HPDE6-E6E7 (cell line): ENCODE data around the gene DRAXIN.
A peak's percentile ranks its signal among the peaks of the same experiment; 100 is the strongest.

Experiments
- DNase-seq: peaks from one replicate; pipeline ENCODE4 v3.0.0; 2011; ENCODE audit warnings: missing footprints; ENCODE audit errors: extremely low spot score

DRAXIN gene

DNA sequence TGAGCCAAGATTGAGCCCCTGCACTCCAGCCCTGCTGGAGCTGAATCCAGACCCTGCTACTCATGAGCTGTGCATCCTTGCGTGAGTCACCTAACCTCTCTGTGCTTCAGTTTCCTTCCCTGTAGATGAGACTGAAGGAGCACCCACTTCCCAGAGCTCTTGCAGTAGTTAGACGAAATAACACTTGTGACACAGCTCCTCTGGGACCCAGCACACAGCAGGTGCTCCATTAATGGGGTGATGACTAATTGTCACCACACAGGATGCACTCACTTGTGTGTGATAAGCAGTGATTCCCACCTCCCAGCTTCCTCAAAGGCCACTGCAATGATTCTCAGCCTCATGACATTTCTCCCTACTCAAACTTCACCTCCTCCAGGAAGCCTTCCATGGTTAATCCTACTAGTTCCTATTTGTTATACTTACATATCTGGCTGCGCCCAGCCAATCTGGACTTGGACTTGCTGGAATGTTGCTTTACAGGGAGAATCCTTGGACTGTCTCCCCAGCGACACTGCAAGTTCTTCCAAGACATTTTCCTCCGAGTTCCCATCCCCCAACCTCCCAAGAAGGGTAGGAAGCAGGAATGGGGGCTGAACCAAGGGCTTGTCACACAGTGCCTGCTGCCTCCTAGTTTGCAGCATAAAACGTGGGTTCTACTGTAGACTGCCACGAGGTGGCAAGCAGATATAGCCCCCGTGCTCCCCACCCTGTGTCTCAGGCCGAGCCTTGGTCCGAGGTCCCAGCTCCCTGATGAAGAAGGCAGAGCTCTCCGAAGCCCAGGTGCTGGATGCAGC is 17.2 kb downstream of the DRAXIN start:
- no peak for DNase-seq

DNA sequence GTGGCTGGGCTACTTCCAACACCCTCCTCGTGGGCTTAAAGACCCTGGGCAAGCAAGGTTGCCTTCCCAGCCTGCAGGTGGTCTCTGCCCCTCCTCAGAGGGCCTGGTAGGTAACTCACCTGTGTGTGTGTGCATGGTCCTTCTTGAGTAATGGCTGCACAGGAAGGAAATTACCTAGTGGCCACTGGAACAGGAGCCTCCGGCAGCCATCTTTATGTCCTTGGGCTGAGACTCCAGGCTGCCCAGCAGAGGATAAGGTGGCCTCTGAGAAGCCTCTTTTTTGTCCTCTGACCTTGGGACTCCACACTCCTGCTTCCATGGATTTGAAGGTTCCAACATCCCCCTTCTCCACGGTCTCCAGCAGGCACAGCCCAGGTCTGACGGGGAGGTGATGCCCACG is 20.0 kb downstream of the DRAXIN start:
- no peak for DNase-seq

DNA sequence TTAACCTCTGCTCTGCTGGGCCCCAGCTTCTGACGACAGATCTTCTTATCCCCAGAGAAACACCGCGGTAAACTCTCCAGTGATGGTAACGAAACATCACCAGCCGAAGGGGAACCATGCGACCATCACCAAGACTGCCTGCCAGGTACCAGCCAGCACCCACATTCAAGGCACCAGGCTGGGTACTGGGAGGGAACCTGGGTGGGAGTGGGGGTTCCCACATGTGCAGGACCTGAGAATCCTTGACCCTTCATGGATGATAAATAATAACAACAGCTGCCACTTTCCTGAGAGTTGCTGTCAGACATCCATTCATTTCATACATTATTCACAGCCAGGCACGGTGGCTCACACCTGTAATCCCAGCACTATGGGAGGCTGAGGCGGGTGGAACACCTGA is 20.8 kb downstream of the DRAXIN start:
- DNase-seq: no peak

DNA sequence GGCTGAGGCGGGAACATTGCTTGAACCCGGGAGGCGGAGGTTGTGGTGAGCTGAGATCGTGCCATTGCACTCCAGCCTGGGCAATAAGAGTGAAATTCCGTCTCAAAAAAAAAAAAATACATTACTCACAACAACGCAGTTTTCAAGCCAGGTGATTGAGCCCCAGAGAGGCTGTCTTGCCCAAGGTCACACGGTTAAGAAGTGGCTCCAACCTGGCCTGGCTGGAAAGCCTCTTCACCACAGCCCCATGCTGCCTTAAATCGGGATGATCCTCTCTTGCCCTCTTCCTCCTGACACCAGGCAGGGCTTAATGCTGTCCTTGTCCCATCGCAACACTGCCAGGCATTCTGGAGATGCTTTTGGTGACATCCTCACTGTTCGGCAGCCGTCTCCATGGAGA is 21.6 kb downstream of the DRAXIN start:
- DNase-seq: no peak

DNA sequence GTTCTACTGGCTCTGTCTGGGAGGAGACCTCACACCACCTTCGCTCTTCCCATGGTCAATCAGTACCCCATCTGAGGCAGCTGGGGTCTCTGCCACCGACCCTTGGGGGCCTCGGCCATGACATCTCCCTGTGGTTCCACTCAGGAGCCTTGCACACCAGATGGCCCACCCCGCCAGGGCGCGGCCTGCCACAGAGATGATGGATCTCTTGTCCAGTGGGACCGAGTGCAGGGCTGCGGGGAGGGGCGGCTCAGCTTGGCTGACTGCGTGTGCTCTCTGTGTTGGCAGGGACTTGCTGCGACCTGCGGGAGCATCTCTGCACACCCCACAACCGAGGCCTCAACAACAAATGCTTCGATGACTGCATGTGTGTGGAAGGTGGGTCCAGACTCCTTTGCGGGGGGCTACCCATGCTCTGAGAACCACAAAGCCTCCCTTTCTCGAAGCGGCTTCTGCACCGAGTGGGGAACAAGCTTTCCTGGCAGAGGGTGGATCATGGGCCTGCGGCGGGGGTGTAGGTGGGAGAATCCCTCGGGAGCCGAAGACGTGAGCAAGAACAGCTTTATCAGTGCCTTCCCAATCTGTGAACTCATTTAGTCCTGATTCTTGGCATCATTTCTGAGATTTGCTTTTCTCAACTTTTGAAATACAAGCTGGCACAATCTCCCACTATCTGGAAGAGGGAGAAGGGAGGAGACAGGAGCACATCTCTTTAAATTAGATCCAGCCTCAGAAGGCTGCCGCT is 23.5 kb downstream of the DRAXIN start:
- no peak for DNase-seq

DNA sequence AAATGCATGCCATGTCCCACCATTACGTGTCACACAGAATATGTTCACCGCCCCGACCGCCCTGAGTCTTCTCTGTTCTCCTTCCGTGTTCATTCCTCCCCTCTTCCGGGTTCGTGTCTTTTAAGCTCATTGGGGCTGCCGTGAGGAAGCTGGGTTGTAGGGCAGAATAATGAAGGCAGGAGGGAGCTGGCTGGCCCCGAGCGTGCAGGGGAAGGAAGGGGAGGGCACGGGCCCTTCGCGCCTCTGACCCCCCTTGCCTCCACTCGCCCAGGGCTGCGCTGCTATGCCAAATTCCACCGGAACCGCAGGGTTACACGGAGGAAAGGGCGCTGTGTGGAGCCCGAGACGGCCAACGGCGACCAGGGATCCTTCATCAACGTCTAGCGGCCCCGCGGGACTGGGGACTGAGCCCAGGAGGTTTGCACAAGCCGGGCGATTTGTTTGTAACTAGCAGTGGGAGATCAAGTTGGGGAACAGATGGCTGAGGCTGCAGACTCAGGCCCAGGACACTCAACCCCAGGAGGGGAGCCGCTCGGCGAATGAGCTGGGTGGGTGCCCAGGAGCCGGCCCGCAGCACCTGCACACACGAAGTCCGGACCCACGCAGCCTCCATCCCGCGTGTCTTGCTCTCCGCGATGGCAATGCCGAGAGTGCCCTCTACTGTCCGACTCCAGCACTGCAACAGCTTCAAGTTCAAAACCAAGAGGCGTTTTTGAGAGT is 28.0 kb downstream of the DRAXIN start:
- DNase-seq: no peak

DNA sequence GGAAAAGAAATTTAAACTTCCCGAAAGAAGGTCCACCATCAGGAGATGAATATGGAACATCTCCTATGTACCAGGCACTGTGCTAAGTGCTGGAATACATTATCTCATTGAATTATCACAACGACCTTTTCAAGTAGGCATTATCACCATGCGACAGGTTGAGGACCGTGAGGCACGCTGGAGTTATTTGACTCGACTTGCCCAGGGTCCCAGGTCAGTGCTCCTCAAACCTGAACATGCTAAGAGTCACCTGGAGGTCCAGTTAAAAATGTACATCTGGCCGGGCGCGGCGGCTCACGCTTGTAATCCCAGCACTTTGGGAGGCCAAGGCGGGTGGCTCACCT is 28.5 kb downstream of the DRAXIN start:
- no peak for DNase-seq

DNA sequence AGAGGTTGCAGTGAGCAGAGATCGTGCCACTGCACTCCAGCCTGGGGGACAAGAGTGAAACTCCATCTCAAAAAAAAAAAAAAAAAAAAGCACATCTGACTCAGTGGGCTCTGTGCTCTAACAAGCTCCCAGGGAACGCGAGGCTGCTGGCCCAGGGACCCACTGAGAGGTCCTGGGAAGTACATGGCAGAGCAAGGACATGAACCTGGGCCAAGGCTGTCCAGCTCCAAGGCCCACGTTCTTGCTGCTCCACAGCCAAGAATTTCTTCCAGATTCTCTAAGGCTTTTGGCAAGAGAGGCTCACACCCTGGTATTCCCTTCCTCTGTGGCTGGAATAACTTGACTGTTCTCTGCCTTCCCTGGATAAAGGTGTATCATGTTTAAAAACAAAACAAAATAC is 29.0 kb downstream of the DRAXIN start:
- DNase-seq: no peak

DNA sequence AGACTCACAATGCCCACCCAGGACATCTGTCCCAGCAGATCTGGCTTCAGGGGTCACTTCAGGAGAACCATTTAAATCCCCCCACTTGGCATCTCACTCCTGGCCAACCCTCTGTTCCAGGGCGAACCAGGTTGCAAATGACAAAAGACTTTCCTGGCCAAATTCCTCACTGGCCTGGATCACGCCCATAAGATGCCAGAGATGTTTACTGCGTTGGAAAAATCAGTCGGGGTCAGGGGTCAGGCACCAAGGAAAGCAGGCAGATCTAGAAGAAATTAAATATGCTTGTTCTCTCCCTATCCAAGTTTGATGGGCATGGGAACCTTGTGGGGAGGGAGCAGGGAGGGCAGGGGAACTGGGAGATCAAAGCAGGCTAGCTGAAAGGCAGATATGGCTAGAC is 29.8 kb downstream of the DRAXIN start:
- DNase-seq: no peak

DNA sequence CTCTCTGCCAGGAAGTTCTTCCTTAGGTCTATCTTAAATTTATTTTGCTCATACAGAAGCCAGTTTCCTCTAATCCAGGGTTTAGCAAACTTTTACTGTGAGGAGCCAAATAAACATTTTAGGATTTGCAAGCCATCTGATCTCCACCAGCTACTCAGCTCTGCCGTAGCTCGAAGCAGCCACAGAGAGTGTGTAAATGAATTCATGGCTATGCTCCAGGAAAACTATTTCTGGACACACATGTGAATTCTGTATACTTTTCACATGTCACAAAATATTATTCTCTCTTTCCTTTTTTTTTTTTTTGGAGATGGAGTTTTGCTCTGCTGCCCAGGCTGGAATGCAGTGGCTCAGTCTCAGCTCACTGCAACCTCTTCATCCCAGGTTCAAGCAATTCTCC is 31.0 kb downstream of the DRAXIN start:
- no peak for DNase-seq

DNA sequence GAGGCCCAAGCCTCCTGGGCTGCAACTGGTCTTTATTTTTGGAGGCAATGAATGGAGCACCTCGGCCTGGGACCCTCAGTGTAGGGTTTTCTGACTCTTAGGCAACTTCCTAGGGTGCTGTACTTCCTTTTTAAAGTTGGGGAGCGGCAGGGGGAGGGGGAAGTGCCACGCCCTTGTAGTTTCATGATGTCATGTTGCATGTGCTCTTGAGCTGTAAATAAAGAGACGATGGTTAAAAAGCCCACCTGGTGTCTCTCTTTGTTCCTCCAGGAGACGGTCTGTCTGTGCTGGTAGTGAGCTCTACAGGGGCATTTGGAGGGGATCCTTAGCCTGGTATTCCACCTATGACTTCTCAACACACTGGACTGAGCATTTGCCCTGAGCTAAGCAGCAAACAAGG is 34.1 kb downstream of the DRAXIN start:
- DNase-seq: no peak

DNA sequence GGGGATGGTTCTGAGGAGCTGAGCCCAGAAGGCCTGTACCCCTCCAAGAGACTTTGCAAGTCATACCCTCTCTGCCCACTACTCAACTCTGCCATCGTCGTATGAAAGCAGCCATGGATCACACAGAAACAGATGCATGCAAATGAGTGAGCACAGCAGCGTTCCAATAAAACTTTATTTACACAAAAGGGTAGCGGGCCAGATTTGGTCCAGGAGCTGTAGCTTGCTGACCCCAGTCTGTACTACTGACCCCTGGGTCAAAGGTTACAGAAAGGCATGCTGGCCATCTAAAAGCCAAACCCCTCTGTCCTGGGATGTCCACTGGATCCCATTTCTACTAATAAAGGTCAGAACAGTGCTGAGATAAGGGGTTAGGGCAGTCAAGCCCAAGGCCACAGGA is 35.6 kb downstream of the DRAXIN start:
- DNase-seq: no peak

DNA sequence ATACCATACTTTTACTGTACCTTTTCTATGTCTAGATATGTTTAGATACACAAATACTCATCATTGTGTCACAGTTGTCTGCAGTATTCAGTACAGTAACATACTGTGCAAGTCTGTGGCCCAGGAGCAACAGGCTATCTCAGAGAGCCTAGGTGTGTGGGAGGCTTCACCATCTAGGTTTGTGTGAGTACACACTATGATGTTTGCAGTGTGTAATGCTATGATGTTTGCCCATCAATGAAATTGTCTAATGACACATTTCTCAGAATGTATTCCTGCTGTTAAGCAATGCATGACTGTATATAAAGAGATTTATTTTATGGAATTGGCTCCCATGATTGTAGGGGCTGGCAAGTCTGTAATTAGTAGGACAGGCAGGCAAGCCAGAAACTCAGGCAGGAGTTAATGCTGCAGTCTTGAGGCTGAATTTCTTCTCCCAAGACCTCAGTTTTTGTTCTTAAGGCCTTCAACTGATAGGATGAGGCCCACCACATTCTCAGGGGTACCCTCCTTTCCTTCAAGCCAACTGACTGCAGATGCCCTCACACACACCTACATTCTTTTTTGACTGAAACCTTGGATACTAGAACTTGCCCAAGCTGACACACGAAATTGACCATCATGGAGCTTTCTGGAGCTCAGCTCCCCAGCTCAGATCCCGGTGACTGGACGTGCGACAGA is 36.8 kb downstream of the DRAXIN start:
- DNase-seq: no peak

DNA sequence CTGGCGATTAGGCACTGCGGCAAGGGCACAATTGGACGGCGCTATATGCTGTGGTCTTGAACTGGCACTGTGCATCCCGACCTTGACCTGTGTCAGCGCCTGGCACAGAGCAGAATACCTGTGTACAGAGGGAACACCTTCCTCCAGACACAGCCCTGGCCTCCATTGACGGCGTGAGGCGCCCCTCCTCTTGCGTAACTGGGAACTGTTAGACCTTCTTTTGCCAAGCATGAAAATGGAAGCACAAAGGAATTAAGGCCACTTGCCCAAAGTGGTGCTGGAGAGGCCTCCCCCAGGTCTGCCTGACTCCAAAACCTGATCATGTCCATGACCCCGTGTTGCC is 37.6 kb downstream of the DRAXIN start:
- no peak for DNase-seq

DNA sequence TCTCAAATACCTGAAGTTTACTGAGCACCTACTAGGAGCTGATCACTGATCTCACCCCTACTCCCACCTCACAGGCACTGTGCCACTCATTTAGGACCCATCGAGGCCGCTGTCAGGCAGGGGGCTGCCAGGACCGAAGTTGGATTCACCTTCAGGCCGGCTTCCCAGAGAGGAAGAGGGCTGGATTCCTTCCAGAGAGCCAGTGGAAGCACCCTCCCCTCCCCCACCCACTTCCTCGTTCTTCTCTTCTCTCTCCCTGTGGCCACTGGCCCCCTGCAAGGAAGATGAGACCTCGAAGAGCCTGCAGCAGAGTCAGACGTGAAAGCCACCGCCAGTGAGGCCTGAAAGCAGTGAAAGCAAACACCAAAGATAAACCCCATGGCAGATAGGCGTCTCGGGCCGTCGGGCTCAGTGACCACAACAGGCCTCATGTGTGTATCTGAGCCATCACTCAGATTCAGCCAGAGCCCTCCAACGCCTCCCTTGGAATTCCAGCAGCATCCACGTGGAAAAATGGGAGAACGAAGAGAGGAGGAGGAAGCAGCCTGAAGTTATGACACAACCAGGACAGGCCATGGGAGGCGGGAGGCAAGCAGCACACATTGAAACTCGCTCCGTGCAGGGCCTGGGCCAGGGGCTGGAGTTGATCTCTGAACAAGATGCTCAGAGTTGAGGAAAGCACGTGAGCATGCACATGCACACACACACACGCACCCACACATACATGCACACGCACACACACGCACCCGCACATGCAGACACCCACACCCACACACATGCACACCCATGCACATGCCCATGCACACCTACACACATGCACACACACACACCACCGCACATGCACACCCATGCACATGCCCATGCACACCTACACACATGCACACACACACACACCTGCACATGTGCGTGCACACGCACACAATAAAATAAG is 38.3 kb downstream of the DRAXIN start:
- DNase-seq: no peak

DNA sequence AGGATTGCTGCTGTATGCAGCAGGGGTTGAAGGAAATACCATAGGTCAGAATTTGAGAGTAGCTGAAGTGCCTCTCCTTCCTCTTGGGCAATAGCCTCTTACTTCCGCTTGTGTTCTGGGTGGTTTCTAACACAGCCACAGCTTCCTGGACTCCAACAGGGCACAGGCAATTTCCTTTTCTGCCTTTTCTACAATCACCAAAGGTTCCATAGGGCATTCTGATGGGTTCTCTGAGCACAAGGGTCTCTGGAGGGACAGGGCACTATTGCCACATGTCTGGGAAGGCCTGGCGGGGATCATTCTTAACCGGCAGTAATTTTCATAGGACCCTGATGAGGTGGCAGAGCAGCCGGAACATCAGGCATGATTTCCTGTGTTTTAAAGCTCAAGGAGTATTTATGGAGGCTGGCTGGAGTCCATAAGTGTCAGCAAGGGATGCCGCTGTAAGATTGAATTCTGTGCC is 39.0 kb downstream of the DRAXIN start:
- no peak for DNase-seq

DNA sequence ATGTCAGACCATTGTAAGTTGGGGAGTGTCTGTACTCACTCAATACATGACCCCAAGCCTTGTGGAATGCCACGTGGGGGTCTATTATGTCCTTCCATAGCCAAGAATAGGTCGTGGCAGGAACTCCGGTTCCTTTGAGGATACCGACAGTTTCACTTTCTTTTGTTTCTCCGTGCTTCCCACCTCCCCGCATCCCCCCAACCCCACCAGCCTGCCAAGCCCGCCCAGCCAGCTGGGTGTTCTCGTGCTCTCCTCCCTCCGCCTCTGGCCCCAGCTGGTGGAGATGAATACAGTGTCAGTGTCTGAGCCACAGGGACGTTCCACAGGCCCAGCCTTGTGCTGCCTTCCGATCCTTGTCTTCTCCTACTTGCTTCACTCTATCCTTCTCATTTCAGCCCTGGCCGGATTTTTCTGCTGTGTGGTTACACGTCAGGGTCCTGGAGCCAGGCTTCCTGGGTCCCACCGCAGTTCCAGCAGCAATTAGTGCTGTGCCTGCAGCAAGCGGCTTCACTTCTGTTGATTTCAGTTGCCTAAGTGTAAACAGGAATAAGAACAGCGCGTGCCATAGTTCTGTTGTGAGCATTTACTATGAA is 40.3 kb downstream of the DRAXIN start:
- DNase-seq: no peak

DNA sequence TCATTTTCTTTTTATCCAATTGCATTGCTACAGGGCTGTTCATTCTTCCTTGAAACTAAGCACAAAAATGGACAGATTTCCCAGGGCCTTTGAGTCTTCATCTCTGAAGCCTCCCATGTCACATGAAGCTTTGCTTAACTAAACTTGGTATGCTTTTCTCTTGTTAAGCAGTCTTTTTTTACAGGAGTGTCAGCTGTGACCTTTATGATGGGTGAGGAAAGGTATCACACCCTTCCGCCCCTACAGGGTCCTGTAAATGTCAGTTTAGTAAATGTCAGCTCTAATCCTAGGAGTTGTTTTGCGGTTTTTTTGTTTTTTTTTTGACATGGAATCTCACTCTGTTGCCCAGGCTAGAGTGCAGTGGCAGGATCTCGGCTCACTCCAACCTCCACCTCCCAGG is 41.8 kb downstream of the DRAXIN start:
- no peak for DNase-seq

DNA sequence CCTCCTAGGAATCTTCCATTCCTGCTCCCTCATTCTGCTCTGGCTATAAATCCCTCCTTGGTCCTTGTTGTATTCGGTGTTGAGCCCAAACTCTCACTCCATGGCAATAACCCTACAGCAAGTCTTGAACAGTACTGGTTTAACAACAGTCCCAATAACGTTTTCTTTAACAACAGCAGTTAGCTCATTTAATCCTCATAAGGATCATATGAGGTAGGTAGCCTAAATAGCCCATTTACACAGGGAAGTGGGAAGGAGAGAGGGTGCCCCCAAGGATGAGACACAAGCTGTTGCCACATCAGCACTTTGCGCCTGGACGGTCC is 44.0 kb downstream of the DRAXIN start:
- DNase-seq: no peak

DNA sequence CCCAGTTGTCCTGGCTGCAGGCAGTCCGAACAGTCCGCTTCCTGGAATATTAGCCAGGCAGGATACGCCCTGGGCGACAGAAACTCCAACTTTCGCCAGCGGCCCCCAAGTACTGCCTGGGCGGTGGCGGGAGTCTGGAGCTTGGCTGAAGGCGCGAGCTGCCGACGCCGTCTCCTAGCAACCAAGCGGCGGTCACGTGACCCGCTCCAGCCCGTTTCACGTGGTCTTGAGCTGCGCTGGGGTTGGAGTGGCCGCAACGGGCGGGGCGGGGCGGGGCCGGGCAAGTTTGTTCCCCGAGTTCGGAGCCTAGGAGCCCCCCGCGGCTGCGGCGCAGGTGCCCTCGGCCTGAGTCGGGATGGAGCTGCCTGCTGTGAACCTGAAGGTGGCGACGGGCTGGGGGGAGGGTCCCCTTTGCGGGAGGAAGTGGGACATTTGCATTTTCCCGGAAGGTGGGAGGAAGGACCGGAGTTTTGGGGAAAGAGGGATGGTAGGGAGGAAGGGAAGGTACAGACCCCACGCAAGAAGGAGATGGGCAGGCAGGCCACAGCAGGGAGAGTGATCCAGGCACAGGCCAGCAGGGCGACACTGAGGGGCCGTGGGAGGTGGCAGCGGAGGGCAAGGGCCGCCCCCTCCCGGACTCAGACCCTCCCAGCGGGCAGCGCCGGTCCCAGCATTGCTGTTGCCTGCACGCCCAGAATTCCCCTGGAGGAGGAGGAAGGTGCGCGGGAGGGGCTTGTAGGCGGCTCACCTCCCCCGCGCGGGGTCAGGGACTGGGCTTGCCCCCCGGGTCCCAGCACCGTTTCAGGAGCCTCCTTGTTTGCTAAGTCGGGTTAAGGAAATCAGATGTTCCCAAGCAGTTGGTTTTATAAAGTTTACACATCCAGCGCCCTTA is 44.6 kb downstream of the DRAXIN start, which contains the start of gene AGTRAP:
Gene AGTRAP (plus strand): TSS at position 283 of the 892 bp plus-strand sequence. CDS start 73 bp downstream, at position 356.
- peak; percentile 85 for DNase-seq
